EL (cell line): ENCODE data around the gene KLRK1.
"Not testable (repeated sequence)": the region's sequence is repeated elsewhere in the genome, so short reads cannot be mapped to it uniquely, and the experiment has no call there.

Source experiments
- DNase-seq: peaks from one replicate; pipeline ENCODE4 v3.0.0-alpha.2; 2016

The KLRK1 gene

DNA sequence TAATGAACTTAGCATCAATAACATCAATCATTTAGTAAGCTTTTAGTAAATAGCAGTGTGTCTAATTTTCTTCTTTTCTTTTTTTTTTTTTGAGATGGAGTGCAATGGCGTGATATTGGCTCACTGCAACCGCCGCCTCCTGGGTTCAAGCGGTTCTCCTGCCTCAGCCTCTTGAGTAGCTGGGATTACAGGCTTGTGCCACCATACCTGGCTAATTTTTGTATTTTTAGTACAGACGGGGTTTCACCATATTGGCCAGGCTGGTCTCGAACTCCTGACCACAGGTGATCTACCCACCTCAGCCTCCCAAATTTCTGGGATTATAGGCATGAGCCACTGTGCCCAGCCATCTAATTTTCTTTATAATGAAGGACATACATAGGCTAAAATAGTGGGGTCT lies 2.3 kb downstream of the KLRK1 start:
- not testable (repeated sequence) for DNase-seq

DNA sequence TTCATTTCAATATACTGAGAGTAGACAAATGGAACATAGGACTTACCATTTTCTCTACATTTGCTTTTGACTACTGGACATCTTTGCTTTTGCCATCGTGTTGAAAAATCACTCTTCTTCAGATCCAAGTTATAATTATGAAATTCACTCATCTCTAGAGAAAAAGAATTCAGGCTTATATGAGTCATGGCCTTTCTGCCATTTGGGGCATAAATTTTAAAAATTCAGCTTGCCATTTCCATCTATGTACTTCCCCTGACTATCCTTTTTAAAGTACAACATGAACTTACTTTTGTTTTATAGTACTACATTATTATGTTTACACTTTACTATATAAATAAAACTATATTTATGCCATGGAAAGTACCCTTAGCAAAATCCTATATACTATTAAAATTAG lies 3.0 kb downstream of the KLRK1 start:
- DNase-seq = no peak

DNA sequence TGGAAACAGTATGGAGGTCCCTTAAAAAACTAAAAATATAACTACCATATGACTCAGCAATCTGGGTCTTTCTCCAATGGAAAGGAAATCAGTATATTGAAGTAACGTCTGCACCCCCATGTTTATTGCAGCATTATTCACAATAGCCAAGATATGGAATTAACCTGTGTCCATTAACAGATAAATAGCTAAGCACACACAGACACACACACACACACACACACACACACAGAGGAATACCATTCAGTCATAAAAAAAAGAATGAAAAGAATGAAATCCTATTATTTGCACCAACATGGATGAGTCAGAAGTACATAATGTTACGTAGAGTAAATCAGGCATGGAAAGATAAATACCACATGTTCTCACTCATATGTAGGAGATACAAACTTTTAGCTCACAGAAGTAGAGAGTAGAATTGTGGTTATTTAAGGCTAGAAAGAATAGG lies 4.7 kb downstream of the KLRK1 start:
- peak; percentile 80 for DNase-seq

DNA sequence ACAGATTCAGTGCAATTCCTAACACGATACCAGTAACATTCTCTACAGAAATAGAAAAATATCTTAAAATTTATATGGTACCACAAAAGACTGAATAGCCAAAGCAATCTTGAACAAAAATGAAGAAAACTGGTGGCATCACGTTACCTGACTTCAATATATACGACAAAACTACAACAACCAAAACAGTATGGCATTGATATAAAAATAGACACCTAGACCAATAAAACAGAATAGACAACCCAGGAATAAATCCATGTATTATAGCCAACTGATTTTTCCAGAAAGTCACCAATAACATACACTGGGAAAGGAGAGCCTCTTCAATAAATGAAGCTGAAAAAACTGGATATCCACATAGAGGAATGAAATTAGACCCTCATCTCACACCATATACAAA lies 5.7 kb downstream of the KLRK1 start:
- no peak for DNase-seq

DNA sequence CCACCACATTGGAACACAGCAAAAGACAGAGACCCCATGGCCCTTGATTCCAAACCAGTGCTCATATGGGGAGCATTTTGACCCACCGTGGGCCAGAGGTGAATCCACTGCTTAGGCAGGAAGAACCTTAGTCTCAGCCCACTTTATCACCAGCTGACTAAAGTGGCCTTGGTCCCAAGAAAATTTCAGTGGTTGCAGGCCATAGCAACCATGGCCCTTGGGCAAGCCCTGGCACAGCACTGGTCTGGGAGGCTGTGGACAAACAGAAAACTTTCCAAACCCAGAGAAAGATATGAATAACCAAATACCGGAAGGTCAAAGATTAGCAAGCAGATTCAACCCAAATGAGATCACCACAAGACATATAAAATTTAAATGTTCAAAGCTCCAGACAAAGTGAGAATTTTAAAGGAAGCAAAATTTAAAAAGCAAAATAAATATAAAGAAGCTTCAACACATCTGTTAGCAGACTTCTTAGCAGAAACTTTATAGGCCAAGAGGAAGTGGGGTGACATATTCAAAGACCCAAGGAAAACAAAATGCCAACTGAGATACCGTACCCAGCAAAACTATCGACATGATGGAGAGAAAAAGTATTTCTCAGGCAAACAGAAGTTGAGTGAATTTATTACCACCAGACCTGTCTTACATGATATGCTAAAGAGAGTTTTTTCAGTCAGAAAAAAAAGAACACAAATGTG lies 7.8 kb downstream of the KLRK1 start:
- no peak for DNase-seq

DNA sequence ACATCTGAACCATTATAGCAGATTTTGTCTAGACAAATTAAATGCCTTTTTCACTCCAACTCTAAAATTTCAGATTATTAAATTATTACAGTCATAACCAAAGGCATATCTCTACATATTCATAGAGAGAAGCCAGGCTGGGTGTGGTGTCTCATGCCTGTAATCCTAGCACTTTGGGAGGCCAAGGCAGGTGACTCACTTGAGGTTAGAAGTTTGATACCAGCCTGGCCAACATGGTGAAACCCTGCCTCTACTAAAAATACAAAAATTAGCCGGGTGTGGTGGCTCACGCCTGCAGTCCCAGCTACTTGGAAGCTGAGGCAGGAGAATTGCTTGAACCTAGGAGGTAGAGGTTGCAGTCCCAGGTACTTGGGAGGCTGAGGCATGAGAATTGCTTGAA lies 11.1 kb downstream of the KLRK1 start:
- DNase-seq = not testable (repeated sequence)

DNA sequence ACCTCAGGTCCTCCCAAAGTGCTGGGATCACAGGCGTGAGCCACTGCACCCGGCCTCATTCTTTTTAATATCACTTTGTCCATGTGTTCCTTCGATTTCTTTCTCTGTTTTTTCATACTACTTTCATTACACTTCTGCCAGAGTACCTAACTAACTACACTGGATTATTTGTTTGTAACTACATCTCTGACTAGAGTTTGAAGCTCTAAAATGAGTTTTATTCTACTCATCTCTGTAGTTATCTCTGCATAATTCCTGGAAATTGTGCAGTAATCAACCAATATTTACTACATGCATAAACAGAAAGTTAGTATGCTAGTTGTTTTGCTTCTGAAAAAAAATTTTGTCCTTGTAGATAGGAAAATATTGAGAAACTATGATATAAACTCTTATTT lies 15.2 kb downstream of the KLRK1 start:
- no peak for DNase-seq

DNA sequence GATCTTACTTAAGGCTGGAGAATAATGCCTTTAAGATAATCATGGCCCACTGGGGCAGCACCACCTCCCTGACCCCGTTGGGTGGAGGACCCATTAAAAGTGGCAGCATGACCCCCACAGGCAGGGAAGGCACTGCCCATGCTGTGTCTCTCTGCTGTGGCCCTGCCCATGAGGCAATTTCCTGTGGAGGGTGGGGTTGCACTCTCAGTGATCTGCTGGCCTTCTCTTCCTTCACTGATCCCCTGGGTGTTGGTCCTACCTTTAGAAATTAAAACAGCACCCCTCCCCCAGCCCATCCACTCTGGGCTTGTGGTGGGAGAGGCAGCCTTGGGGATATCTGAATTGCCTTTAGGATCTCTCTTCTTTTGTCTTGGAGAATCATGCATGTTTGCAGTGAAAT lies 17.3 kb downstream of the KLRK1 start:
- DNase-seq = no peak

DNA sequence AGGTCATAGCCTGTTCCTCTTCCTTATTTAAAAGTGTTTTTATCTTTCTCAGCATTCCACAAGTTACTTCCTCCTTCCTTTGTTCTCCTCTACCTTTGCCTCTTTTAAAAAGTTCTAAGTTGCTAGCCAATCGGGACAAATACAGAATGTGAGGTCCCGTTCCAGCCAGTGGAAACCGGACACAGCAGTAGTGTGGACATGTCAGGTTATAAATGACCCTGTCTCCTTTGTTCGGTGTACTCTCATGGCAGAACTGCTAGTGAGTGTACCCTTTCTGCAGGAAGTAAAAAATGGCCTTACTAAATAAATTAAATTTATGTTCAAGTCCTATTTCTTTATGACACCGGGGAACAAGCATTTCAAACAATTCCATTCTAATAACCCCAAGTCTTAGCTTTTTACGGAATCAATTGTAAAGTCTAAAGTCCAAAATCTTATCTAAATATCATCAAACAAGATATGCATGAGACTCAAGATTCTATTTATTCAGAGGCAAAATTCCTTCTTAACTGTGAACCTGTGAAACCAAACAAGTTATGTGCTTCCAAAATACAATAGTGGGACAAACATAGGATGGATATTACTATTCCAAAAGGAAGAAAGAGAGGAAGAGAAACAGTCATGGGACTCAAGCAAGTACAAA lies 17.8 kb downstream of the KLRK1 start:
- not testable (repeated sequence) for DNase-seq

DNA sequence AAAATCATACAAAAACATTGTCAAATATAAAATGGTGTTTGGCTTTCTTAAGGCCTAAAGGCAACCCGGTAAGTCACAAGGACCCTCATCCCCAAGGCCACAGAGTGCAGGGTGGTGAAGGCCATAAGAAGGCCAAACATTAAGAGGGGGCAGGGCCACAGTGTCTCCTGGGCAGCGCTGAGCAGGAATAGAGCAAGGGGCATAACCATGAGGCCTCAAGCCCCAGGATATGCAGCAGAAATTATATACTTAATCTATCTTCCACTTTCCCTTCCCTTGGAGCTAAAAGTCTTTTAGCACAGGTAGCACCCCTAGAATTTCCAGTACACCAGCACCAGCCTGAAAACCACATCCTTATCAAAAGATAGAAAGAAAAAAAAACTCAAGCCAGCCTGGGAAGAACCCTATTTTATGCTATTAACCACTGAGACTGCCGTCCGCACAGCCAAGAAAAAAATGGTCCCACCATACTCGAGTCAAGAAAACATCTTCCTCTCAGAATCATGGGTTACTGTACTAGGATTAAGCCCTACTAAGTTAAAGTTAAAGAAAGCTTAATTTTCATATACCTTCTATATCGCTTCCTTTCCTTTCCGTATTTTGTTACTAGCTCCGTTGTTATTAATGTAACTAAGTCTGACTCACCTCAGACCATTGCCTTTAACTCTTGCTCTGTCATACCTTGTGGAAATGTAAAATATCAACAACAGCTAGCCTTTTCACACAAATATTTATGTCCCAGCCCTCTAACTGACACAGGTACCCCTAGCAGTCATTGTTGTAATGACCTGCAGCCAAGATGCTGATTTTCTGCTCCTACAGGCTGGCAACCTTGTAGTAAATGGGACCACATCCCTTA lies 20.1 kb downstream of the KLRK1 start:
- DNase-seq = no peak

DNA sequence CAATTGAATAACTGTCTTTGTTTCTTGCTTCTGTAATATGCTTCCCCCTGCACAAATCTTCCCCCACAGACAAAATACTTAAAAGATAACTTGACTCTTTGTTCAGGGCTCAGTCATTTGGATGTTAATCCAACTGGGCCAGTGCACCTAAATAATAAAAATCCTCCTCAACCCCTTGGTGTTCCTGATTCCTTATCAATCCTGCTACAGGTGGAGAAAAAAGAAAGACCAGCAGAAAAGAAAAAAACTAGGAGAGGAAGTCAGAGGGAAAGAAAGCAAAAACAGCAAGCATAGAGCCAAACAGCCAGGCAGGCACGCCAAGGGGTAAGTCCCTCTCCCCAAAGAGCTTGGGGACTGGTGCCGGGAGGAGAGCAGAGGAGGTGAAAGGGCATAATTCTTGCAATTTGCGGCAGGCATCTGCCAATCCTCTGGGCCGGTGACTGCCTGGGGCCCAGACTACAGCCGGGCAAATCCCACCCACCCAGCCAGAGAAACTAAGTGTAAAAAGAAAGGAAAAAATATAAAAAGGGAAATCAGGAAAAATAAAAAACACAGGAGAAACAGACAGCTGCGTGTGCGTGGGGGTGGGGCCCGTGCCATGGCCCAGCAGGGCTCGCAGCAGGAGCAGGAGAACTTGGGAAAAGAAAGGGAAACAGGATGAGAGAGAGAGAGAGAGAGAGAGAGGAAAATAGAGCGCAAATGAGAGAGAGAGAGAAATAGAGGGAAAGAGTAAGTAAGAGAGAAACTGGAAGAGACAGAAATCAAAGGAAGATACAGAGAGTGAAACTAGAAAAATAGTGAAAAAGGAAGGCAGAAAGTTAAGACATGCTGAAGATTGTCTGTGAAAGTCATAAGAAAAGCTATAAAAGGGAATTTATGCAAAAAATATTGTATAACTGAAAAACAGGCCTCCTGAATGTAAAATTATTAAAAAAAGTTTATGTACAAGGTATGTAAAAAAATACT lies 21.4 kb downstream of the KLRK1 start:
- no peak for DNase-seq

DNA sequence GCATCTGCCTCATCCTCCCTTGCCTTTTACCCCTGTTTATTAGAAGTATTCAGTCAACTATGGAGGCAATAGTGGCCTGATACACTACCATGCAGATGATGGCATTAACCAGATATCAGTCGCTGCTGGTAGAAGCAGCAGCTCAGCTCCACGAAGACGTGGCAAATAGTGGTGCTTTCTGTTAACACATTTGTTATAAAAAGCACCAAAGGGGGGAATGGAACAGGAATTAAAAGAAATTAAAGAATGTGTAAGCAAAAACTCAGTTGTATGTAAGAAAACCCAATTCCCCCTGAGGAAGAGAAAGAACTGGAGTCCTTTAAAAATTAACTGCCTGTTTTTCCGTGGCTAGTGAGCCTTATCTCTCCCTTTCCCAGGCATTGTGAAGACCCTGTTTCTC lies 22.1 kb downstream of the KLRK1 start:
- not testable (repeated sequence) for DNase-seq

DNA sequence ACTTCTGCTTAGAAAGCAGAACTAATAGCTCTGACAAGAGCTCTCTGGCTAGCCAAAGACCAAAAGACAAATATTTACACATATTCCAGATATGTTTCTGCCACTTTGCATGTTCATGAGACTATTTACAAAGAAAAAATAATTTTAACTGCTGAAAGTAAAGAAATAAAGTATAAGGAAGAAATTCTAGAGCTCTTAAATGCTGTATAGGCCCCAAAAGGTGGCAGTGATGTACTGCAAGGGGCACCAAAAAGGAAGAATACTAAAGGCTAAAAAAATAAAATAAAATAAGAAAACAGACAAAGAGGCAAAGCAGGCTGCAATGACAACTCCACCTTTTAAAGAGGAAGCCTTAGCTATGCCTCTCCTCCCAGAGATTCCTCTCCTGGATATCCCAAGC lies 23.0 kb downstream of the KLRK1 start:
- peak; percentile 50 for DNase-seq

DNA sequence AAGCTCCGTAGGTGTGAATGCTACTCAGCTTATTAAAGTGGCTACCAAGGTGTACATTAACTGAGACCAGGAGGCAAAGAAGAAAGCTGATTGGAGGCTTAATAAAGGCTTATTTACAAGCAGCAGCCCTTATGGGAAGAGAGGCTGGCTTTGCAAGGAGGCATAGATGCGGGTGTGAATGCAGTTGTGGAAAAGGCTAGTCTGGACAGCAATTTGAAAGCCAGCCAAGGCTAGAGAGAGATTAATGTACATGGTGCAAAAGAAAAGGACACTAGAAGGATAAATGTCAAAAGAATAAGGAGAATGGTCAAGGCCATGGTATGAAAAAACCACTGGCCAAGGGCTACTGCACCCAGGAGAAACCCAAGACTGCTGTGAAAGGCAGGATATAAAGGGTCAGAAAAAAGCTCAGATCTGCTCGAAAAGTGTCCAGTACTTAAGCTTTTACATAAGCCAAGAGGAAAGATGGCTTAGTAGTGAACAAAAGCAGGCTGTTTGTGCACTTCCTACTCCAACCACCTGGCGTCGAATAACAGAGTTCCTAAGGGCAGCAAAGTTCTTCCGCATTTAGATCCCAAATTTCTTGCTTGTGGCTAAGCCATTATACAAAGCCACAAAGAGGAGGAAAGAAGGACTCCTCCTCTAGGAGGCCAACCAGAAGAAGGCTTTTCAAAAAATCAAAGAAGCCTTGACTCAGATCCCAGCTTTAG lies 24.0 kb downstream of the KLRK1 start:
- peak; percentile 21 for DNase-seq

DNA sequence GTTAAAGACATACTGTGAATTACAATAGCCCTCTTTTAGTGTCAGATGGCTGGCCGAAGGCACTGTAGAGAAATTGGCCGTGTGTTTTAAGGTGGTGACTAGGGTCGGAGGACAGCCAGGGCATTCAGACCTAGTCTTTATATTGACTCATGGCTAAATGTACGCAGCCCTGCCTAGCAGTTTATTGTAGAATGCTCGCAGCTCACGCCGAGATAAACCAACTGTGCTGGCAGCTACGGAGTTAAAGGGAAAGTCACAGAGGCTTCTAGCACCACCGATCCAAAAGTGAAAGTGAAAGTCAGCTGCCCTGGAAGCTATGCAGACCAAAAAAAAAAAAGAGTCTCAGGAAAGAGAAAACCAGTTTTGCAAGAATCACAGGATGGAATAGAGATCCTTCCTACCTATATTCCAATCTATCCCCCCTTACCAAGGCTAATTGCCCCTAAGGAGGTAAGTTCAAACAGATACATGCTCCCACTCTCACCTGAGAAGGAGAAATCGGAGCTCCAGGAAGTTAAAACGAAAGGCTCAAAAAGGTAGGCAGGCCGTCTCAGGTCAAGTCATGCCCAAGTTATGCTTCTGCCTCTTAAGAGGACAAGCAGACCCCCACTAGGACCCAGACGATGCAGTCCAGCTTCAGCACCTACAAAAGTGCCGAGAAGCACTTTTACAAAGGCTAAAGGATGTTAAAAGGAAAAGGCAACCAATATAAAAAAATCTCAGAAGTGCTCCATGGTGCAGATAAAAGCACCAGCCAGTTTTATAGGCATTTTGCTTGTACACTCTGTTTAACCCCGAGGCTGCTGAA lies 24.8 kb downstream of the KLRK1 start:
- DNase-seq = peak; percentile 83

DNA sequence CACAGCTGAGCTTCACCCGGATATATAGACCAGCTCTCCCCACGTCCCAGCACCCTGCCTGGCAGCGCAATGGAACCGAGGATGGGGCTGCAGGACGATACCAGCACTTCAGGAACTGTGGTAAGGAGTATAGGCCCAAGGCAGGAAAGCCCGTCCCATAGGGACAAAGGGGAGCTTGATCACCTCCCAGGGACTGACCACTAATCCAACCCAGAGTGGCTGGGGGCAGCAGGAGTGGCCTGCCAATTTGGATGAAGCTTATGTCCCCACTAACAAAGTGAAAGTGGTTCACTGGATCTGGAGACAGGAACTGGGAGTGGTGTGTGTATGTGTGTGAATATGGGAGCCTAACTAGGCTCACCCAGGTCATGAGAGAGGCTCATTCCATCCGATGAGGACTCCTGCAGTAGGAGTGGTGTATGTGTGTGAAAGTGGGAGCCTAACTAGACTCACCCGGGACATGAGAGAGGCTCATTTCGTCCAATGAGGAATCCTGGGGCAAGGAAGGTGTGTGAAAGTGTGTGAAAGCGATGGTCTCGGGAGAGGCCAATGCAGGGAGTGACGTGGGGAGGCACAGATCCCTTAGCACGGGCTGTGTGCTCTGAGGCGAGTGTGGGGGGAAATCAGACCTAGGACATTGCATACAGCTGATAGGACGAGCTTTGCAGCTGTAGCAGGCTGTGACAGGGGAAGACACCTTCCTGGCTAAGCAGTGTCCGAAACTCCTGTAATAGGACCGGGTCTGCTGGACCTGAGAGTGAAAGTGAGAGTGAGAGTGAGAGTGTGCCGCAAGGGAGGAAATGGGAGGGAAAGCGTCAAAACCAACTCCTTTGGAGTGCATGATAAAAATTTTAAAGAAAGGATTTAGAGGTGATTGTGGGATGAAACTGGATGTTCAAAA lies 25.7 kb downstream of the KLRK1 start:
- DNase-seq = peak; percentile 59

DNA sequence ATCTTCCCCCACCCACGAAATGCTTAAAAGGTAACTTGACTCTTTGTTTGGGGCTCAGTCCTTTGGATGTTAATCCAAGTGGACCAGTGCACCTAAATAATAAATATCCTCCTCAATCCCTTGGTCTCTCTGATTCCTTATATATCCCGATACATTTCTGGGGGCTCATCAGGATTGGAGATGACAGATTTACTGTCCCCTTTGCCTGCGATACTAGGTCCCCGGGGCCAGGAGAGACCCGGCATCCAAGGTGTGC lies 26.3 kb downstream of the KLRK1 start:
- DNase-seq = no peak

DNA sequence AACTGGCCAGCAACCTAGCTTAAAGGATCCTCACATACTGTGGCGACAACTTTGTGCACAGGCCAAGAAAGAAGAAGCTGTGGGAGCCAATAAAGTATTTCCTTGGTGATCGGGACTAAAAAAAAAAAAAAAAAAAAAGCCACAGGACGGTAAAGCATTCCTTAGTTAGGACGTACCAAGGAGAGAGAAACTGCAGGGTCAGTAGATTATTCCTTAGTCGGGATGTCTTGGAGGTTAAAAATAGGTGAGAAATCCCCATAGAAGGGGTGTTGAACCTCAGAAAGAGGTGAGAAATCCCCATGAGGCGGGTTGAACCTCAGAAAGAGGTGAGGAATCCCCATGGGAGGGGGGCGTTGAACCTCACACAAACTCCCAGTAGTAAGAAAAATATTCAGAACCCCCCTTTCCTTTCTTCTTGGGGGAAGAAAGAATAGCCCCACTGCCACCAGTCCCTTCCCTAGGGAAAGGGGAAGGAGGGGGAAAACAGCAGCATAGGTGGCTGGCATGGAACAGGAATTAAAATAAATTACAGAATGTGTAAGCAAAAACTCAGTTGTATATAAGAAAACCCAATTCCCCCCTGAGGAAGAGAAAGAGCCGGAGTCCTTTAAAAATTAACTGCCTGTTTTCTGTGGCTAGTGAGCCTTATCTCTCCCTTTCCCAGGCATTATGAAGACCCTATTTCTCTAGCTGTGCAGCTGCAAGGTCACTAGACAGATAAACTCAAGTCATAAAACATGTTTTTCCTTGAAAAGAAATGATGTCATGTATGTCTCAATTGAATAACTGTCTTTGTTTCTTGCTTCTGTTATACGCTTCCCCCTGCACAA lies 26.8 kb downstream of the KLRK1 start:
- no peak for DNase-seq

DNA sequence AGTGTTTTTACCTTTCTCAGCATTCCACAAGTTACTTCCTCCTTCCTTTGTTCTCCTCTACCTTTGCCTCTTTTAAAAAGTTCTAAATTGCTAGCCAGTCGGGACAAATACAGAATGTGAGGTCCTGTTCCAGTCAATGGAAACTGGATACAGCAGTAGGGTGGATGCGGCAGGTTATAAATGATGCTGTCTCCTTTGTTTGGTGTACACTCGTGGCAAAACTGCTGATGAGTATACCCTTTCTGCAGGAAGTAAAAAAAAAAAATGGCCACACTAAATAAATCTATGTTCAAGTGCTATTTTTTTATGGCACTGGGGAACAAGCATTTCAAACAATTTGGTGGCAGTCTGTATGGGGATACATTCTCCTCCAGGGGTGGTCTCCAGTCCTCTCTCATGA lies 27.5 kb downstream of the KLRK1 start:
- no peak for DNase-seq
